HG03095 (cell line): ENCODE measurements around the gene OR4C6.

Experiments used
- ATAC-seq: cut with Tn5 transposase; IDR thresholded peaks from one replicate; pipeline ENCODE4 v1.9.1; 2021; ENCODE audit warnings: moderate library complexity; ENCODE audit not compliant: unreplicated experiment

The OR4C6 gene

GRCh38 chr11:55661901-55662300 is at the start of gene OR4C6:
OR4C6 (plus strand) TSS chr11:55662201; CDS start chr11:55665167, 2,966 bp downstream.
- no peak for ATAC-seq

- no peak for ATAC-seq
Measured at GRCh38 chr11:55624531-55624930, 37.5 kb upstream of the OR4C6 start.

- no peak for ATAC-seq
Measured at GRCh38 chr11:55634813-55635212, 27.2 kb upstream of the OR4C6 start, which contains the start of gene OR4P4. OR4P4 (plus strand) TSS chr11:55635113.

GRCh38 chr11:55648027-55648426 is 14.0 kb upstream of the OR4C6 start, which contains the start of gene OR4S2:
OR4S2 (plus strand) TSS chr11:55648327; CDS start chr11:55650904, 2,577 bp downstream.
- no peak for ATAC-seq

- no peak for ATAC-seq
Measured at GRCh38 chr11:55652560-55652959, 9.4 kb upstream of the OR4C6 start.

- ATAC-seq = no peak
Measured at GRCh38 chr11:55655096-55655495, 6.9 kb upstream of the OR4C6 start.

- peak; percentile 97 for ATAC-seq
Measured at GRCh38 chr11:55658031-55658573, 3.9 kb upstream of the OR4C6 start.

GRCh38 chr11:55658608-55659007 is 3.4 kb upstream of the OR4C6 start:
- ATAC-seq = peak; percentile 29

- no peak for ATAC-seq
Measured at GRCh38 chr11:55669376-55669775, 7.4 kb downstream of the OR4C6 start.

- no peak for ATAC-seq
Measured at GRCh38 chr11:55673860-55674259, 11.9 kb downstream of the OR4C6 start.

GRCh38 chr11:55697817-55698216 is 35.8 kb downstream of the OR4C6 start:
- peak; percentile 66 for ATAC-seq

- ATAC-seq = no peak
Measured at GRCh38 chr11:55701429-55701828, 39.4 kb downstream of the OR4C6 start.

- no peak for ATAC-seq
Measured at GRCh38 chr11:55707029-55707428, 45.0 kb downstream of the OR4C6 start.

GRCh38 chr11:55714982-55715888 is 53.2 kb downstream of the OR4C6 start:
- ATAC-seq = no peak
